Fibroblast of the conjunctiva (primary cell): ENCODE data around the gene TBC1D2.
"Not testable (repeated sequence)": the region's sequence is repeated elsewhere in the genome, so short reads cannot be mapped to it uniquely, and the experiment has no call there.

Experiments
- DNase-seq: peaks from one replicate; pipeline ENCODE4 v3.0.0-alpha.2; 2010; ENCODE audit warnings: low read depth

TBC1D2 gene, protein sequence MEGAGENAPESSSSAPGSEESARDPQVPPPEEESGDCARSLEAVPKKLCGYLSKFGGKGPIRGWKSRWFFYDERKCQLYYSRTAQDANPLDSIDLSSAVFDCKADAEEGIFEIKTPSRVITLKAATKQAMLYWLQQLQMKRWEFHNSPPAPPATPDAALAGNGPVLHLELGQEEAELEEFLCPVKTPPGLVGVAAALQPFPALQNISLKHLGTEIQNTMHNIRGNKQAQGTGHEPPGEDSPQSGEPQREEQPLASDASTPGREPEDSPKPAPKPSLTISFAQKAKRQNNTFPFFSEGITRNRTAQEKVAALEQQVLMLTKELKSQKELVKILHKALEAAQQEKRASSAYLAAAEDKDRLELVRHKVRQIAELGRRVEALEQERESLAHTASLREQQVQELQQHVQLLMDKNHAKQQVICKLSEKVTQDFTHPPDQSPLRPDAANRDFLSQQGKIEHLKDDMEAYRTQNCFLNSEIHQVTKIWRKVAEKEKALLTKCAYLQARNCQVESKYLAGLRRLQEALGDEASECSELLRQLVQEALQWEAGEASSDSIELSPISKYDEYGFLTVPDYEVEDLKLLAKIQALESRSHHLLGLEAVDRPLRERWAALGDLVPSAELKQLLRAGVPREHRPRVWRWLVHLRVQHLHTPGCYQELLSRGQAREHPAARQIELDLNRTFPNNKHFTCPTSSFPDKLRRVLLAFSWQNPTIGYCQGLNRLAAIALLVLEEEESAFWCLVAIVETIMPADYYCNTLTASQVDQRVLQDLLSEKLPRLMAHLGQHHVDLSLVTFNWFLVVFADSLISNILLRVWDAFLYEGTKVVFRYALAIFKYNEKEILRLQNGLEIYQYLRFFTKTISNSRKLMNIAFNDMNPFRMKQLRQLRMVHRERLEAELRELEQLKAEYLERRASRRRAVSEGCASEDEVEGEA

DNA sequence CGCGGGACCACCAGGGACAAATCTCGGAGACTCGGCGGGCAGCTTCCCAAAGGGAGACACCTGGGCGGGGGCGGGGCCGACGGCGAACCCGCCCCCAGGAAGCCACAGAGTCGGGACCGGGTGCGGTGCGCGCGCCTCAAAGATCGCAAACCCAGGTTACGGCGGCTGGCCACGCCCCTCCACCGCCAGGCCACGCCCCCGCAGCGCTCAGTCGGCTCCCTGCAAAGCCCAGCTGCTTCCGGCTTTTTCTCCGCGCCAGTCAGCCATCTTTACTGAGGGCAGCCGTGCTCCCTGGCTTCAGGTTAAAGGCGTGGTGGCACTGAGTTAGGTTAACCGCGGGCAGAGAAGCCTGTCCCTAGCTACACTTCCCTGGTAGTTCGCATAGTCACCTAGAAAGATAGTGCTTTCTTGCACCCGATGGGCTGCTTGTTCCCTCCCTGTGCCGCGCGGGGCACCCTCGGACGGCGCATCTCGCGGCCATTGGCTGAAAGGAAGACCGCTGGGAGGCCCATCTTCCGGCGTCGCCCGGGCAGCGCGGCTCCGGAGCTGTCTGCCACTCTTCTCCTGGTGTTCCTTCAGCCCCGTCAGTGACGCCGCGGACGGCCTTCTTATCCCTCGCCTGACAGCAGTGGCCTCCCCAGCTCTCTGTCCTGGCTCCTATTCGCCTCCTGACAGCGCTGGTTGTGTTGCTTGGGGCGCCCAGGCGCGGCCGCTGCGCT, at the start of gene TBC1D2:
TBC1D2 (minus strand) TSS at position 72 of the 719 bp plus-strand sequence. CDS start 108 bp downstream, outside the sequence.
- peak; percentile 85 for DNase-seq

DNA sequence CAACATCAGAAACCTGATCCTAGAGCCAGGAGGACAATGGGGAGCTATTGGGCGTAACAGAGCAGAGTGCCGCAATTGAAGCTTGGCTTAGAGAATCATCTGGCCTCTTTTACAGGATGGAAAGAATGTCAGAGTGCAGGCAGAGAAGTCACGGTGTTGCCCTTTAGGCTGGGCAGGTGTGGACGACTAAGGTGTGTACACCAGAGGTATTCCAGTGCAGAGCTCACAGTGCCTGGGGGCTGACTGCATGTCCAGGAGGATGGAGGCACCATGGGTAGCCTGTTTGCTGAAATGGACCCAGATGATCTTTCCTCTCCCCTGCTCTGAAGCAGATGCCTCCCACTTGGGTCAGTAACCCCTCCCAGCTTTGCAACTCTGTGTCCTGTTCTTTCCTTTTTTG, 48.9 kb upstream of the TBC1D2 start:
- no peak for DNase-seq

DNA sequence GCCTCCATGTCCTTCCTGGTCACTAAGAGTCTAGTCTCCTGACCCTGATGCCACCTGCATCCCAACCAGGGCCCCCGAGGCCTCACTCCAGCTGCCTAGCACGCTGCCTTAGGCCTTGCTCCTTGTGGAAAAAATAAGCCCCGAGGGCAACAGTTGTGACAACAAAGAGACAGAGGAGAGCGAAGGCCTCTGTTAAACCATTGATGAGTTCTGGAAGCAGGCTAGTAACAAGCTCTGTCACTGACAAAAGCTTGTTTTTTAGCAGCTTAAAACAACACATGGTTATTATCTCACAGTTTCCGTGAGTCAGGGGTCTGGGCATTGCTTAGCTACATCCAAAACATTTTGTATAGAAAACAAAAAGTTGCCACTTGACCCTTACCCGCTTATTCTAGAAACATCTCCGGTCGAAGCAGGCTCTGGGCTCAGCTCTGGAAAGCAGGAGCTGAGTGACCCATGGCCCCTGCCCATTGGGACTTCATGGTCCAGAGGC, 48.2 kb upstream of the TBC1D2 start:
- no peak for DNase-seq

DNA sequence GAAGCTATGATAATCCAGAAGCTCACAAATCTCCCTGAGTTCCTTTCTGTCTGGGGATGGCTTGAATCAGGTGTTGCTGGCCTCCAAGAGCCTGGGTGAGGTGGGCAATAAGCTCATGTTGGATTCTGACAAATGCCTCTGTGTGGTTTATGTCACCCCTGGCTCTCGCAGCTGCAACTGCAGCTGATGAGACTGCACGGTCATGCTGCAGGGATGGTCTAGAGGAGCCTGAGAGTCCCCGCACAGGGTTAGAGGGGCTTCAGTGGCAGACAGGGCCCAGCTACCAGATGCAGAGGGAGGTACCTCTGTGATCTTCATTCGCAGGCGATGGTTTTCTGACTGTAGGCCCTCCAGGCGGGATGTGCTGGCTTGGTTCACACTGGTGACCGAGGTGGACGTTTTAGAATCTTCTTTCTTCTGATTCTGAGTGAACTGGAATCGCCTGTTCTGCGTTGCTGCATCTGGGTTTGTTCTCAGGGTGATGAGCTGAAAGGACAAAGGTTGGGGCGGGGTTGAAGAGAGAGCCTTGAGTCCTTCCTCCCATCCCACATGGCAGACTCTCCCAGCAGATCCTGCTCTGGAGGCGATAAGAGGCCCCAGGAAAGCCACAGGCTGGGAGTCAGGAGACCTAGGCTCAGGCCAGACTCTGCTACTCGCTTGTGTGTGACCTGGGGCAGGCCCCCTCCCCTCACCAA, 47.6 kb upstream of the TBC1D2 start:
- no peak for DNase-seq

DNA sequence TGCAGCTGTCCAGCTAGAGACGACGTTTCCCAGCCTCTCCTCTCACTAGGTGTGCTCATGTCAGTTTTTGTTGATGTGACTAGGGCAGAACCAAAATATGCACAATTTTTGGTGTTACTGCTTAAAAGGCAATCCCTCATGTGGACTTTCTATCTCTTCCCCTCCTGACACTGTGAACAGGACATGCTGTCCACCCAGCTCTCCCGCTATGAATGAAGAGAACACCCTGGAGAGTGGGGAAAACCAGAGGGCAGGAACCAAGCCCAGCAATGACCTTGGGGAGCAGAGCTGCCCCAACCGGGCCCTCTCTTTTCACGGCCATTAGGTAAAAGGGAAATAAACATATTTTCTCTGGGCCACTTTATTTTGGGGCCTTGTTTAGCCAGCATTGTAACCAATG, 46.7 kb upstream of the TBC1D2 start:
- no peak for DNase-seq

DNA sequence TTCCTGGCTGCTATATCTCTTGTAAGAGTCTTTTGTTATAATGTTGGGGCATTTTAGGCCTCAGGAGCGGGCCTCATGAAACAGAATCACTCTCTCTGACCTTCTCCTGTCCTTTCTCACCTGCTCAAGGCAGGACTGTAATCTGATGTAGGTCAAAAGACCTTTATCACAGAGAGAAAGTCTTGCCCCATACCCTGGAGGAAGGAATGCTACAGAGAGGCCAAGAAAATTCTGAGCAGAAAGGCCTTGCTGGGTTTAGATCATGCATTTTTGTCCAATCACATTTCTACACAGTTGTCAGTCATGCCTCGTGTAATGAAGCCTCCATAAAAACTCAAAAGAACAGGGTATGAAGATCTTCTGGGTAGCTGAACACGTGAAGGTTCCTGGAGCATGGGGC, 45.2 kb upstream of the TBC1D2 start:
- no peak for DNase-seq

DNA sequence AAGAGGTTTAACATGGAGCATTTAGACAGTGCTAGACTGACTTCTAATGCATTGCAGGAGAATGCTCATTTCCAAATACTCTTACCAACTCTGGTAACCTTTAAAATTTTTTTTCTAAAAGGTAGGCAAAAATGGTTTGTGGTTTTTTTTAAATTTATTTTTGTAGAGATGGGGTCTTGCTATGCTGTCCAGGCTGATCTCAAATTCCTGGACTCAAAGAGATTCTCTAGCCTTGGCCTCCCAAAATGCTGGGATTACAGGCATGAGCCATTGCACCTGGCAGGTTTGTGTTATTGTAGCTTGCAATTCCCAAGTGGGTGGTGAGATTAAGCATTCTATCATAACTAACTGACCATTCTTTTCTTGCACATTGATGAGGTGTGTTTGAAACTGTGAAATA, 43.0 kb upstream of the TBC1D2 start:
- DNase-seq = no peak

DNA sequence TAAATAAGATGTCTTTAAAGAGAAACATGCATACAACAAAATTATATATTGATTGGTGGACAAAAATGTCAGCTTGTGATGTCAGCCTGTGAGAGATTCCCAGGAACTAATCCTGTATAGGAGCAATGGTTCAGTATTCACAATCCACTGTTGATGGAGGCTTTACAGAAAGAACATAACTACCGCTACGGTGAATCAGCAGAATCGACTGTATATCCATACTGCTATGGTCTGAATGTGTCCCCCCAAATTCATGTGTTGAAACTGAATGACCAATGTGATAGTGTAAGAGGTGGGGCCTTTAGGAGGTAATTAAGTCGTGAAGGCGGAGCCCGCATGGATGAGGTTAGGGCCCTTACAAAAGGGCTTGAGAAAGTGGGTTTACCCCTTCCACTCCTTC, 40.4 kb upstream of the TBC1D2 start:
- no peak for DNase-seq

DNA sequence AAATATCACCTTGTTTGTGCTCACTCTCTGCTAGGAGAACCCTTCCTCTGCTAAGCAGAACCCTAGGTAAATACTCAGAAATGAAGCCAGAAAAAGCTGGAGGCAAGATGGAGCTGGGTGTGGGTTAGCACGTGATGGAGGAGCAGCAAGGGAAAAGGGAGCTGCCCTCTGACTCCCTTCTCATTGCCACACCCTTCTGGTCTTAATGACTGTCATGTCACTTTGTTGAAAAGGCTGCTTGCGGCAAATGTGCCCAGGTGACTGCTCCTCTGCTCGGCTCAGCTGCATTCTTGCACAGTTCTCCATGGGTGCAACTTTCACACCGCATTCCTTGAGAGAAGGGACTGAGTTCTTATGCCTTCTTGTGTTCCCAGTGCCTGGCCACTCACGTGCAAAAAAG, 36.4 kb upstream of the TBC1D2 start:
- no peak for DNase-seq

DNA sequence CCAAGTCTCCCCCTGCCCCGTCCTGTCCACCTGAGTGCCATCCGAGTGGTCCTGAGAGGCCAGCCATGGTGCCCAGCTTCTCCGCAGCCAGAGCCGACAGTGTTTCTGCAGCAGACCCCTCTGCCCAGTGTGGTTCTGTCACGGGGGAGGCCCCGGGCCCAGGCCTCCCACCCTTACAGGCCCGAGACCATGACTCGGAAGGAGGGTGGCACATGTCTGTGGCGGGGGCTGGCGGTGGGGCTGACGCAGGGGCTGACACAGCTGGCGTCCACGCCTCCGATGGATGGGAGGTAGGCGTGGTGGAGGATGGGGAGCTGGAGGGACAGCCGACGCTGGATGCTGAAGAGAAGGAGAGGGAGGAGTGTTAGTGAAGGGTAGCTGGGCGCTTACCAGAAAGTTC, 35.0 kb upstream of the TBC1D2 start:
- no peak for DNase-seq

DNA sequence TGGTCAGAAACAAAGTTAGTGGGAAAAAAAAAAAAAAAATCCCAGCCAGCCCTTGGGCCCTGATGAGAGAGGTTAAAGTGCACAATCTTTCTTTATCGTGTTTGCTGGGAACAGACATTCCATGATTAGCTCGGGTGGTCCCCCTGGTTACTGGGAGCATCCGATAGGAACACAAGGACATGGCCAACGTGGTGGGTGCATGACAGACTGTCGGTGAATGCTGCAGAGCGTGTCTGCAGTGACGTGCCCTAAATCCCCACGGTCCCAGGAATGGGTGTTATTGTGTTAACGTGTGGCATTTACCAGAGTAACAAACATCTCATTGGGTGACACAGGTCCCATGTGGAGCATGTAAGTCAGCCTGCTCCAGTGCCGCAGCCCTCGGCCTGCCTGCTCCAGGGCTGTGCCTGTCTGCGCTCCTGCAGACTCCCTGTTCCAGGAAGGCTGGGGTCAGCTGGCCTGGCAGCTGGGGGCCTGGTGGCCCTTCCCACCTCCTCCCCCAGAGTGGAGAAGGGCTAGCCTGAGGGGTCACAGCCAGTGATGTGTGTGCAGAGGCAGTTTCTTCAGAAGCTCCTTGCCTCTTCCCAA, 34.3 kb upstream of the TBC1D2 start:
- no peak for DNase-seq

DNA sequence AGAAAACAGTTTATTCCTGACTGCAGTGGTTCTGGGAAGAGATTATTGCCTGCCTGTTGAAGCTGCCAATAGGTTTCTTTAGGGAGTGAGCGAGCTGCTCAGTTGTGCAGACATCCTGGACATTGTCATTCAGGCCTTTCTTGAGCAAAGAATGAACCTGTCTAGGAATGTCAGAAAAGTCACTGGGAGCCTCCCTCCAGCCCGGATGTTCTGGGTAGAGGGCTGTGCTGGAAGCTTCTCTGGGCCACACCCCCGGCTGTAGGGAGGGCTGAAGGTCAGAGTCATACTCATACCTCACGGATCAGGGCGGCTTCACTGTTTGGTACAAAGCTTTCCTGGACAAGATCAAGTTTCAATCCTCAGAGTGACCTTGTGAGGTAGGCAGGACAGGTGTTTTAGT, 33.4 kb upstream of the TBC1D2 start:
- DNase-seq = no peak

DNA sequence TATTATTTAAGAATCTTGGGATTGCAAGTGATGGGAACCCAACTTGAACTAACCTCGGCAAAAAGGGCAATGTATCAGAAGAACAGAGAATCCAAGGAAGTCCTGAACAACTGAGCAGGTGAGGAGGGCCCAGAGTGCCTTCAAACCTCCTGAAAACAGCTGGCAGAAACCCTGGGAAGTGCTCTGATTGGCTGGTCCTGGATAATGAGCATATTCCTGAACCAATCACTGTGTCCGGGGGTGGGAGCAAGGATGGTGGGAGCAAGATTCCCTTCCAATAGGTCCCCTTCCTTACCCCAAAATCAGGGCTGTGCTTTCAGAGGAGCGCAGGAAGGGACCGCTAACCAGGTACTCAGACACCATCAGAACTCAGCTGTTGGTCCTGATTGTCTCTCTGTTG, 31.9 kb upstream of the TBC1D2 start:
- no peak for DNase-seq

DNA sequence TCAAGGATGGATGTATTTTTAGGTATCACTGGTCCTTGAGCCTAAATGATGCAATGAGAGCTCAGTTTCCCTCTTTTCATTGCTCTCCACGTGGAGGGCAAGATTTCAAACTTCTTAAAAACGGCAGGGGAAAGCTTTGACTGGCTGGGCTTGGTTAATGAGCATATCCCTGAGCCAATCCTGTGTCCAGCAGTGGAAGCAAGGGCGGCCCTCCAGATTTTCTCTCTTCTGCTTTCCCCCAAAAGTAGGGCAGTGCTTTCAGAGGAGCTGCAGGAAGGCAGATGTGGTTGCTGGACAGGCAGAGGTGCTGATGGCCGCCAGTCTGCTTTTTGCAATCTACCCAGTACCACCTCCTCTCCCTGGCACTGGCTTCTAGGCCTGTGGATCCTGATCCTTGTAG, 30.0 kb upstream of the TBC1D2 start:
- DNase-seq = no peak

DNA sequence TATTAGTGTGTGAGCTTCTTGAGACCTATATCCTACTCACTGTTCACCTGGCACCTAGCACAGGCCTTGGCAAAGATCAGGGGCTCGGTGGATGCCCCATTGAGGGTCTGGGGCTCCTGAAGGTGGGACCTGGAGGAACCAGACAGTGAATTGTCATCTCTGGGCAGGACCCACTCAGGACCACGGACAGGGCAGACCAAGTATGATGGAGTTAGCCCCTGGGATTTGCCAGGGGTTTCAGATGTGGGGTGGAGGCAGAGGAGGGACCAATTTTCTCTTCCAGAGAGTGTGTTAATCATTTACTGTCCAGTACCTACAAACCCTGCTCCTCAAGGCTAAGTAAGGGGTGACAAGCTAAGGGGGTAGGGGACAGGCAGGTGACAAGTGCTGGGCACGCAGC, 29.3 kb upstream of the TBC1D2 start:
- DNase-seq = no peak

DNA sequence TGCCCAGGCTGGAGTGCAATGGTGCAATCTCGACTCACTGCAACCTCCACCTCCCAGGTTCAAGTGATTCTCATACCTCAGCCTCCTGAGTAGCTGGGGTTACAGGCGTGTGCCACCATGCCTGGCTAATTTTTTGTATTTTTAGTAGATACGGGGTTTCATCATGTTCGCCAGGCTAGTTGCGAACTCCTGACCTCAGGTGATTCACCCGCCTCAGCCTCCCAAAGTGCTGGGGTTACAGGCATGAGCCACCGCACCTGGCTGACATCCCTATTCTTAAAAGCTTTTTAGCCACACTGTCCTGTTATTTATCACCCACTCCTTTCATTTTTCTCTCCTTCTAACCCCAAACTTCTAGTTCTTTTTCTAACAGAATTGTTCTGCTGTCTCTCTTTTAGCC, 27.7 kb upstream of the TBC1D2 start:
- DNase-seq = not testable (repeated sequence)

DNA sequence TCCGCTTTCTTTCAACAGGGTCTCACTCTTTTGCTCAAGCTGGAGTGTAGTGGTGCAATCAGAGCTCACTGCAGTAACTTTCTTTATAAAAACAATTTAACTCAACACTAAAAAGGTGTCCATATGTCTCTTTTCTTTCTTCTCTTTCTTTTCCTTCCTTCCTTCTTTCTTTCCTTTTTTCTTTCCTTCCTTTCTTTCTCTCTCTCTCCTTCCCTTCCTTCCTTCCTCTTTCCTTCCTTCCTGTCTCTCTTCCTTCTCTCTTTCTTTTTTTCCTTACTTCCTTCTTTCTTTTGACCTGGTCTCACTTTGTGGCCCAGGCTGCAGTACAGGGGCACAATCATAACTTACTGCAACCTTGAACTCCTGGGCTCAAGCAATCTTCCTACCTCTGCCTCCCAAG, 25.8 kb upstream of the TBC1D2 start:
- DNase-seq = no peak

DNA sequence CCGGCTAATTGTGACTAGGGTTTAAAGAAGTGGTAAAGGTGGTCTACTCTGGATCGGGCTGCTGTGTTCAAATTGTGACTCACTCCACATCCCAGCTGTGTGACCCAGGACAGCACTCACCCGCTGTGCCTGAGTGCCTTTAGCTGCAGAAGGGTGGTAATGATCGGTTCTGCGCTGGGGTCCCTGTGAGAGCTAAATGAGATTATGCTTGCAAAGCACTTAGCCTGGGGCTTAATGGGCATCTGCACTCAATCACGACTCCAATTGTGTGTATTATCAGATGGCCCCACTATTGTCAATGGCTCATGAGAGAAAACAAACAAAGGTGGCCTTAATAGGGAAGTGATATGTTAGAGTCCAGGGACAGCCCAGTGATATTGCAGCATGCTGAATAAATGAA, 25.1 kb upstream of the TBC1D2 start:
- DNase-seq = no peak

DNA sequence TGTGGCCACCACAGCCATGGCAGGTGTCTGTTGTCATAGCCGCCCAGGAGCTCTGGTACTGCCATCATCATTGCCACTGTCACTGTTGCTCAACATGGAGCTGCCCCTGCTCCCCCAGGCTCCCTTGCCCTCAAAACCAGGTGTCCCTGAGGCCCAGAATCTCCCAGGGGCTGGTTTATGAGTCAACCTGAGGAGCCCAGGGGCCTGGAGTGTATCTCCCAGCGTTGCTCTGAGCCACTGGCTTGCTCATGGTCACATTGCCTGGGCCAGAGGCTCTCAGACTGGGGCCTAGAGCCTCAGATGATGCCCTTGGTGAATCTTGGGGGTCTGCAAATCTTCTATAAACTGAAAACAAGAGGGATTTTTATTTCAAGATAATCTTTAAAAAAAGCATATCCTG, 24.7 kb upstream of the TBC1D2 start:
- no peak for DNase-seq

DNA sequence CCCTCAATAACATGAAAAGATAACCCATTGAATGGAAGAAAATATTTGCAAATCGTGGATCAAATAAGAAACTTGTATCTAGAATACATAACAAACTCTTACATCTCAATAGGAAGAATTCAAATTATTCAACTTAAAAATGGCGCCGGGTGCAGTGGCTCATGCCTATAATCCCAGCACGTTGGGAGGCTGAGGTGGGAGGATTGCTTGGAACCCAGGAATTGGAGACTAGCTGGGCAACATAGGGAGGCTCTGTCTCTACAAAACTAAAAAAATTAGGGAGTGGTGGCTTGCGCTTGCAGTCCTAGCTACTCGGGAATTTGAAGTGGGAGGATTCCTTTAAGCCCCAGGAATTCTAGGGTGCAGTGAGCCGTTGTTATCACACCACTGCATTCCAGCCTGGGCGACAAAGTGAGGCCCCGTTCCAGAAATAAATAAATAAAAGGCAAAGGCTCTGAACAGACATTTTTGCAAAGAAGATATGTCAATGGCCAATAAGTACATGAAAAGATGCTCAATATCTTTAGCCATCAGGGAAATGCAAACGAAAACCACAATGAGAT, 21.5 kb upstream of the TBC1D2 start:
- DNase-seq = no peak

DNA sequence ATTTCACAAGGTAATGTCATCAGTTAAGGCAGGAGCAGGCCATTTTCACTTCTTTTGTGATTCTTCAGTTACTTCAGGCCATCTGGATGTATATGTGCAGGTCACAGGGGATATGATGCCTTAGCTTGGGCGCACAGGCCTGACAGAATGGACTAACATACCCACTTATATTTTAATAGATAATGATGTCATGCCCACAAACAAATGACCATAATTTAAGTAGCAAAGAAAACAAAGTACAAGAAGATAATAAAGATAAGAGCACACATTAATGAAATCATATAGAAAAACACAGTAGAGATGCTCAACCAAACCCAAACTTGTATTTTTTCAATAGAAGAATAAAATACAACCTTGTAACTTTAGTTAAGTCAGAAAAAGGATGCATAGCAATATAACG, 19.7 kb upstream of the TBC1D2 start:
- no peak for DNase-seq
